GM19351 (cell line): Measurements from ENCODE around the gene POP7.
"Not testable (repeated sequence)": the region's sequence is repeated elsewhere in the genome, so short reads cannot be mapped to it uniquely, and the experiment has no call there.

Source experiments
- ATAC-seq: cut with Tn5 transposase; IDR thresholded peaks from one replicate; pipeline ENCODE4 v1.9.1; 2021; ENCODE audit warnings: mild to moderate bottlenecking, moderate library complexity; ENCODE audit not compliant: unreplicated experiment

Gene POP7

GRCh38 chr7:100691676-100692577 lies 14.0 kb upstream of the POP7 start:
- ATAC-seq = no peak

- ATAC-seq = no peak
Measured at GRCh38 chr7:100692578-100692961, 13.4 kb upstream of the POP7 start.

- peak; percentile 21 for ATAC-seq
Measured at GRCh38 chr7:100693312-100694097, 12.4 kb upstream of the POP7 start.

GRCh38 chr7:100694098-100694745 lies 11.7 kb upstream of the POP7 start, which contains the start of gene GIGYF1:
Gene GIGYF1, minus strand, starts transcription at chr7:100694250. Its CDS starts 6,012 bp downstream, at chr7:100688238.
- peak; percentile 36 for ATAC-seq

GRCh38 chr7:100696123-100696521 lies 9.8 kb upstream of the POP7 start:
- no peak for ATAC-seq

GRCh38 chr7:100699018-100699417 lies 6.9 kb upstream of the POP7 start:
- no peak for ATAC-seq

GRCh38 chr7:100701089-100701488 lies 4.8 kb upstream of the POP7 start:
- ATAC-seq = not testable (repeated sequence)

GRCh38 chr7:100705320-100705752 lies 585 bp upstream of the POP7 start:
- peak; percentile 58 for ATAC-seq

GRCh38 chr7:100706672-100707311 lies 871 bp downstream of the POP7 start:
- ATAC-seq = no peak

GRCh38 chr7:100708395-100708794 lies 2.5 kb downstream of the POP7 start:
- ATAC-seq = no peak

GRCh38 chr7:100710452-100710851 lies 4.5 kb downstream of the POP7 start:
- ATAC-seq = no peak

- ATAC-seq = no peak
Measured at GRCh38 chr7:100711369-100711768, 5.4 kb downstream of the POP7 start.

- no peak for ATAC-seq
Measured at GRCh38 chr7:100714725-100715124, 8.8 kb downstream of the POP7 start.

GRCh38 chr7:100717073-100717472 lies 11.2 kb downstream of the POP7 start:
- not testable (repeated sequence) for ATAC-seq

GRCh38 chr7:100719523-100720278 lies 13.8 kb downstream of the POP7 start:
- ATAC-seq = no peak

- ATAC-seq = no peak
Measured at GRCh38 chr7:100720279-100720670, 14.4 kb downstream of the POP7 start, which contains the start of gene EPO. Gene EPO, plus strand, starts transcription at chr7:100720468. Its CDS starts 513 bp downstream, at chr7:100720981.

GRCh38 chr7:100720671-100721504 lies 15.0 kb downstream of the POP7 start:
- ATAC-seq = no peak

- ATAC-seq = no peak
Measured at GRCh38 chr7:100721505-100721812, 15.5 kb downstream of the POP7 start.
